GM18526 (cell line): ENCODE data around the gene FMNL2.

Source experiments
- POLR2A ChIP-seq: IDR thresholded peaks from 3 replicates; pipeline ENCODE4 v1.6.1; 2011; ENCODE audit not compliant: insufficient read length; ENCODE audit errors: extremely low read depth

The FMNL2 gene

GRCh38 chr2:152437276-152438108 lies 102.5 kb downstream of the FMNL2 start:
- no peak for TF ChIP-seq POLR2A

DNA sequence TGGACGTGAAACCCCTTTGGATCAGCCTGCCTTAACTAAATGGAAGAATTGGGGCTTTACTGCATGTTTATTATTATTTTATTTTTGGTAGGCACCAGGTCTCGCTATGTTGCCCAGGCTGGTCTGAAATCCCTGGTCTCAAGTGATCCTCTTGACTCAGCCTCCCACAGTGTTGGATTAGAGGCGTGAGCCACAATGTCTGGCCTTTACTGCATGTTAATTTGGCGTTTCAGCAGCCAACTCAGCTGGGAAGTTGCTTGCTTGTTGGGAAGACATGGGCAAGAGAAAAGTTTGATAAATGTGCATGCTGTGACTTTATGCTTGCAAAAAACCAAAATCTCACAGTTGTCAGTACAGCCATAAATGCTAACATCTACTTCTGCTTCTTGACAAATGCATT lies 105.1 kb downstream of the FMNL2 start:
- TF ChIP-seq POLR2A: no peak

GRCh38 chr2:152440460-152440859 lies 105.5 kb downstream of the FMNL2 start:
- no peak for TF ChIP-seq POLR2A

DNA sequence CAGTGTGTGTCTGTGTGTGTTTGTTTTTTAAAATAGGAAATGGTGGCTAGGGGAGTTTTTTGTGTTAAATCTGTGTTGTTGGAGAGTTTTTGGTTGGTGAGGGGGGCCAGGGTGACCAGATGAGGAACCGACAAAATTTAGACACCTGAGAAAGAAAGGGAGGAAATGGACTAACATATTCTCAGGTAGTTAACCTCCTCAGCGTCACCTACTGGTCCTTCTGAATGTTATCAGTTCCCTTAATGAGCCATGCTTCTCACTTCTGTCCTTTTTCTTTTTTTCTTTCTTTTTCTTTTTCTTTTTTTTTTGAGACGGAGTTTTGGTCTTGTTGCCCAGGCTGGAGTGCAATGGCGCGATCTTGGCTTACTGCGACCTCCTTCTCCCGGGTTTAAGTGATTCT lies 107.0 kb downstream of the FMNL2 start:
- TF ChIP-seq POLR2A: no peak

DNA sequence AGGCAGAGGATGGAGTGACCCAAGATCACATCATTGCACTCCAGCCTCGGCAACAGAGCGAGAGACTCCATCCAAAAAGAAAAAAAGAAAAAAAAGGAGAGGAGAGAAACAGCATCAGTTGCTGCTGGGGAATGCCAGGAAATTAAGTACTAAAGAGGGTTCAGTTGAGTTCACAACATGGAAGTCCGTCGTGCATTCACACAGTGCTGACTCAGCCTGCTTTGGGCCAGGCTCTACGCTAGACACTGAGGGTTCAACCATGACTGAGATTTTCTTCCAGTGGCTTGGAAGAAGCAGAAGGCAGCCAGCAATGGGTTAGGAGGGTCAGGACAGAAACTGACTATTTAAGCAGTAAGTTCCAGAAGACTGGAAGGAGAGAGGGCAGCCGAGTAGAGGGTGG lies 108.8 kb downstream of the FMNL2 start:
- TF ChIP-seq POLR2A: no peak

DNA sequence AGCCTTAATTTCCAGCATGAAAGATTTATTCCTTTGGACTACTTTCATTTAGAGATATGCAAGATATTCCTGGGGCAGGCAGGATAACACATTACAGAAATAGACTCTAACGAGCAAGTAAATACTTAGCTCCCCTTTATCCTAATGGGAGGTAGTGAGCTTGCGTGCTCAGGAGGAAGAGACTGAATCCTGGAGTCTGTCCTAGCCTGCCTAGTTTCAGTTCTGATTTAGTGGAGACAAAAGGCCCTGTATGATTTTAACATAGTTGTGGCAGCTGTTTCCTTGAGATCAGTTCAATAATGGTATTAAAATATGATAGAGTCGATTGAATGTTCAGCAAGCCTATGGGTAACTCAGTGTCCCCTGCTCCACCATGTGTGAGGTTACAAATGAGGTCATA lies 109.5 kb downstream of the FMNL2 start:
- no peak for TF ChIP-seq POLR2A

GRCh38 chr2:152445375-152445774 lies 110.4 kb downstream of the FMNL2 start:
- no peak for TF ChIP-seq POLR2A

DNA sequence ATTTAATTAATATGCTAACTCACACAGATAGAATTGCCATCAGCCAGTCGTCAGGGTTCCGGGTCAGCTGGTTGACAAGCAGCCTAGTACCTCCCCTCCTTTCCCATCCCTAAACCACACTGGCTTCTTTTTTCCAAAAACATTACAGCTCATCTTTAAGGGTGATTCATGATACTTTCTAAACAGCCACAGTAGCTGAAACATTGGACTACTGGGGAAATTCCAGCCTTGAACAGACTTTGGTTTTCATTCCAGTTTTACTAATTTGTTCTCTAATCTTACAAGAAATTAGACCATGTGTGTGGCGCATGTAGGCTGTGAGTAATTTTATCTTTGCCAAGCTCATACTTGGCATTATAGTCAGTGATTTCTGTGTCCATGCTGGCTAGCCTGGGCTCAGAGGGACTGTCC lies 110.8 kb downstream of the FMNL2 start:
- no peak for TF ChIP-seq POLR2A

- no peak for TF ChIP-seq POLR2A
These were observed 111.2 kb downstream of the FMNL2 start for GRCh38 chr2:152446213-152446612.

GRCh38 chr2:152447897-152448296 lies 112.9 kb downstream of the FMNL2 start:
- no peak for TF ChIP-seq POLR2A

- no peak for TF ChIP-seq POLR2A
These were observed 113.6 kb downstream of the FMNL2 start for GRCh38 chr2:152448606-152449005.

DNA sequence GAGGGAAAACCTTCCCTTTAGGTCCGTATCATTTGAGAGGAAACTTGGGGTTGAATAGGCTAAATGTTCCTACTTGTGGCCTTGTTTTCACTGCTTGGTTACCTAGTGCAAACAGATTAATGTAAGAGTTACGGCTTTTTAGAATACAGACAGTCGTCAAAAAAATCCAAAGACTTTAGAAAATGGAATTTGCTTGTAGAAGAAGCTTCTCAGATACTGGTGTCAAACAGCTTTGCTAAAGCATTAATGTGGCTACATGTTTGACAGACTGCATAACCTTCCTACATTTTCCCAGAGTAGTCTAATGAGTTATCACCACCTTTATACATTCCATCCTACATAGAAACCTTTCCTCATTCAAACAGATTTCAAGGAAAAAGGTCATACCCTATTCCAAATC lies 114.6 kb downstream of the FMNL2 start:
- TF ChIP-seq POLR2A: no peak

DNA sequence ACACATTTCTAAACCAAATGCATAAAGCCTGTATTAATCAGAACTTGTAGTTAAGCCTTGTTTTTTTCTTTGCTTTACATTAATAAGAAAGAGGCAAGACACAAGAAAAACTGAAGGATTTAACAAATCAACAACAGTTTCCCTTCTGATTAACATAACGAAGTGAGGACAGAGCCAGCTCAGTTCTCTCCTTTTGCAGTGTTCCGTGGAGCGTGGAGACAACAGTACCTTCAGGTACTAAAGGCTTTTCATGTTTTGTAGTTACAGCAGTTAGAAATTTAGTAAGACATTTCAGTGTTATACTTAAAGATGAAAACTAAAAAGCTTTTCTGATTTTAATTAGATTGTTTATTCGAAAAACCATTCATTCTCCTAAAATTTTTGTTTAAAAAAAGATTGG lies 115.2 kb downstream of the FMNL2 start:
- TF ChIP-seq POLR2A: no peak

GRCh38 chr2:152452256-152452973 lies 117.4 kb downstream of the FMNL2 start:
- TF ChIP-seq POLR2A: no peak

- TF ChIP-seq POLR2A: no peak
These were observed 118.3 kb downstream of the FMNL2 start for GRCh38 chr2:152453129-152453911.

DNA sequence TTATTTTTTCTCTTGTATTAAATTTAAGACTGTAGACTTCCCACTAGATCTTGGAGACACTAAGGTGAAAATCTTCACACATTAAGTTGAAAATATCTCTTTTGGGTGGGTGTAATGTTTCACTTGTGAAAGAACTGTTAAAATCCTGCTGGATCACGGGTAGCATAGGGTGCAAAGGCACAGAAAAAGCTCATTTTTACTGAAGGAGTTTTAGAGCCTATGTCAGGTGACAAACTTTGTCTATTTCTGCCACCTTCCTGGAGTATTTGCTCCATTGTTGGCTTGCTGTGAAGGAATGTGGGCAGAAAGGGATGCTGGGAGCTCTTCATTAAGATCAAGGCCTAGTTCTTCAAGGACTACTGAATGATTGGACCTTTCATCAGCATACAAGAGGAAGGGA lies 119.4 kb downstream of the FMNL2 start:
- TF ChIP-seq POLR2A: no peak
